ENCODE data around the gene CALHM3.
A peak's percentile ranks its signal among the peaks of the same experiment; 100 is the strongest.
"Not testable (repeated sequence)": the region's sequence is repeated elsewhere in the genome, so short reads cannot be mapped to it uniquely, and the experiment has no call there.

The CALHM3 gene

DNA sequence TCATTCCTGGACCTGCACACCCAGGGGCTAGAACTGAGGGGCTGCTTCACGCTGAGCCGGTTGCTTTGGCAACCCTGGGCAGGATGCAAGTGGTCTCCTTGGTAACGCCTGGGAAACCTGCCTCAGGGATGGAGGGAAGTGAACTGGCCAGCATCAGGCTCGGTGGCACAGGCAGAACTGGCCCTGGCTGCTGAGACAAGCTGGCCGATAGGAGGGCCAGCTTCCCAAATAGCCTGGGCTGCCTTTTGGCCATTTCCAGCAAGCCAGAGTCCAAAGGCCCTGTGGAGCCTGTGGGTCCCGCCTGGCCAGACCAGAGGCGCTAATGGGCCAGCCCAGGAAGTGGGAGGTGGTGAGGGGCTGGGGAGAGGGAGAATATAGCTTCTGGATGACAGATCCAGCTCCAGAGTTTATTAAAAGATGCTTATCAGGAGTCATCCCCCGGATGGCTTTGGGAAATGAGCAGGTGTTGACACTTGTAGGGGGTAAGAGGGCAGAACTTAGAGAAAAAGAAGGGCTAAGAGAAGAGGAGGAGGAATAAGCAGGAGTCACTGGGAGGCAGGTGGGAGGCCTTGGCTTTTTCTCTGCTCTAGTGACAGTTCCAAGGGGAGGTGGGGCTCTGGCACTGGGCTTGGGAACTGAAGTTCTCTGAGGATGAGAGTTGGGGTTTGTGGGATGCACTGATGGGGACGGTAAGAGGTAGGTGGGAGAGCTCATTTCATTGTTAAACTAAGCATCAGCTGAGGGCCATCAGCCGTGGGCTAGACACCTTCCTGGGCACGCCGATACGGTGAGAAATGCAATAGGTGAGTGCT is 24.0 kb upstream of the CALHM3 start:
- no peak for DNase-seq

DNA sequence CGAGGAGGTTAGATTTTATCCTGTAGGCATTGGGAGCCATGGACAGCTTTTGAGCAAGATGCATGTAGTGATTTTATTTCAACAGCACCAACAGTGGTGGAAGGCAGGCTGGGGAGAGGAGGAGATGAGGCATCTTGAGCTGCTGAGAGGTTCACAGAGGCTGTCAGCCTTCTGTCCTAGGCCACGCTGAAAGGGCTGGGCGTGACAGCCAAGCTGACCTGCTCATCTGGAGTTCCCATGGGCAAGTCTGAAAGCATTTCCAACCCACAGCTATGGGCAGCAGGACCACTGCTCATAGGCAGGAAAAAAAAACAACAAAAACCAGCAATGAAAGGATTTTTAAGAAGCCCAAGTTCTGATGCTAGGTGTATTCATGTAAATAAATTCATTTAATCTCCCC is 22.1 kb upstream of the CALHM3 start:
- no peak for DNase-seq

DNA sequence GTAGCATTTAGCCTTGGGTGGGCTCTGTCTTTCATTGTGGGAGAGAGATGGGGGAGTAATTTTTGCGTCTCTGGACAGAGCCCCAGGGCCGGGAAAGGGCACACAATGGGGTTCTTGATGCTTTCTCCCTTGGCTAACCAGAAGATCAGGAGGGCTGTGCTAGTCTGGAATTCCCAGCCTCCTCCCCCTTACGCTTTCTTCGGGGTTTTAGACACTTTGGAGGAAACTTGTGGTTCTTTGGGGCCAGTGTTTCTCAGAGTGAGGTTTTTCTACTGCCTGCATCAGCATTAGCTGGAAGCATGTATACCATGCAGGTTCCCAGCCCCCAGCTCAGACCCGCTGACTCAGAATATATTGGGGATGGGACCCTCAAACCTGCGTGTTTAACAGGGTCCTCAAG is 21.4 kb upstream of the CALHM3 start:
- no peak for DNase-seq

DNA sequence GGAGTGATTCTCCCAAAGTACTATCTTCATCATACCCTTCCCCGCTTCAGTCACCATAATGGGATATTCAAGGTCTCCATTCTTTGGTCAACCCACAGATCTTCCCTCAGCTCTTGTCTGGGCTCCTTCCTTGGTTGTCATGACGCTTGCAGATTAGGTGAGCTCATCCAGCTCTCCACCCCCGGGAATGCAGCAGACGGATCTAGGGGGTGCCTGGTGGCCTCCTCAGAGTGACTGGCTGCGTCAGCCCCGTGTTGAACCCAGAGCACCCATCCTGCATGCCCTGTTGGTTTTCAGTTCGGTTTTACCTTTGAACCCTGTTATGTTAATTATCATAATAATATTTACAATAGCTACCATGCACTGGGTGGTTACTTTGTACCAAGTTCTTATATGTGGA is 20.8 kb upstream of the CALHM3 start:
- DNase-seq, result no peak

DNA sequence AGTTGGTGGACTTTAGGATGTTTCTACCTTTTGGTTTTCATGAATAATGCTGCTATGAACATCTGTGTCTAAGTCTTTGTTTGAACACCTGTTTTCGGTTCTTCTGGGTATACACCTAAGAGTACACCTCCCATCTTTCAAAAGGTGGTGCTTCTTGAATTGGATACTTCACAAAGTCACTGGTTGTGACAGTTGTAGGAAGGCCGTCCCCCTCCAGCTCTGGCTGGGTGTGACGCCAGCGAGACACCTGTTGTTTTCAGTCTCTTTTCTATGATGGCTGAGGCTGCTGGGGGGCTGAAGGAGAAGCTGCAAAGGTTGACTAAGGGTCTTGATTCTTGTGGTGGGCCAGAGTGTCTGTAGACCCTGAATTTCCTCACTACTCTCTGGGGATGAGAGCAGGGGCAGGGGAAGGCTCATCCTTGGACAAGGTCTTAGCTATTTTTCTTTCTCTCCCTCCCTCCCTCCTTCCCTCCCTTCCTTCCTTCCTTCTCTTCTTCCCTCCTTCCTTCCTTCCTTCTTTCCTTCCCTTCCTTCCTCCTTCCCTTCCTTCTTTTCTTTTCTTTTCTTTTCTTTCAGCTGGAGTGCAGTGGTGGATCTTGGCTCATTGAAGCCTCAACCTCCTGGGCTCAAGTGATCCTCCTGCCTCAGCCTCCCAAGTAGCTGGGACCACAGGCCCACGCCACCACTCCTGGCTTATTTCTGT is 20.0 kb upstream of the CALHM3 start:
- DNase-seq, result no peak

DNA sequence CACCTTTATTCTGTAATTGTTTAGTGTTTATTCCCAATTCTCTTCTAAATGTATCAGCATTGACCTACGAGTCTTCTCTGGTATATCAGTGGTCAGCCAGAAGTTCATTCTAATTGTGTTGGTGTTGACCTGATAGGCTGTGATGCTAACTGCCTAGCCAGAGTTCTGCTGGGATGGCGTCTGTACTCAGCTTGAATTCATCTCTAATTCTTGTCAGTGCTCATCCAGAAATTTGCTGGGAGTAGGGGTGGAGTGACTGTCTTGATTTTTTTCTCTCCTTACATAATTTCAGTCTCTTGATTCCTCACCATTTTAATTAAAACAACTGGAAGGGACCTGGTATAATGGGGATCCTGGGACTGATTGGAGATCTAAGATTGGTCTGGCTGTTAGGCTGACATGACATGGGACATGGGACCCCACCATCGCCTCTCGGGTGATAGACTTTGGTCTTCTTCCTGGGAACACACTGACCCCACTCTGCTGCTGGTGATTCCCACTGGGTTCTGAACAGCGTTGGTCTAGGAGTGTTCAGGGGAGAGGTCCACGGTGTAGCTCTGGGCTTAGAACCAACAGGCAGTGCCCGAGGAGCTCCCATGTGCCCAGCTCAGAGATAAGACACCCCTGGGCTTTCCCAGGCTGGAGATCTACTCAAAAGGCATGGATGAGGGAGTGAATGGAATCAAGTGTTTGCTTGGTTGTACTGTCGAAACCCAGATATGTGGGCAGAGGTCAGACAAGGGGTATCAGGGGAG is 18.3 kb upstream of the CALHM3 start:
- no peak for DNase-seq

DNA sequence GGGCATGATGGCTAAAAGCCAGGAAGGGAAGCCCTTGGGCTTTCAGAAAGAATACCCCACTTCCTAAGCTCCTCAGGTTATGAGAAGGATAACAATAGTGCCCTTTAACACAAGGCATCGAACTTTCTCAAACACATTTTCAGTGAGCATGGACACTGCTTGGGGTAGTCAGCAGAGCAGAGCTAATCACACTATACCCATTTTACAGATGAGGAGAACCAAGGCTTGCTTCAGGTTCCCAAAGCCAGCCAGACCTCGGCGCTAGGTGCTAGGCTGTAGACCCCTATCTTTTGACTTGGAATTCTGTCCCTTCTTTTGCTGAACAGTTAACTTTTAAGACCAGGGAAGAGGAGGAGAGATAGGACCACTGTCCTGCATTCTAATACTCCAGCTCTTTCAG is 16.3 kb upstream of the CALHM3 start:
- DNase-seq, result no peak

DNA sequence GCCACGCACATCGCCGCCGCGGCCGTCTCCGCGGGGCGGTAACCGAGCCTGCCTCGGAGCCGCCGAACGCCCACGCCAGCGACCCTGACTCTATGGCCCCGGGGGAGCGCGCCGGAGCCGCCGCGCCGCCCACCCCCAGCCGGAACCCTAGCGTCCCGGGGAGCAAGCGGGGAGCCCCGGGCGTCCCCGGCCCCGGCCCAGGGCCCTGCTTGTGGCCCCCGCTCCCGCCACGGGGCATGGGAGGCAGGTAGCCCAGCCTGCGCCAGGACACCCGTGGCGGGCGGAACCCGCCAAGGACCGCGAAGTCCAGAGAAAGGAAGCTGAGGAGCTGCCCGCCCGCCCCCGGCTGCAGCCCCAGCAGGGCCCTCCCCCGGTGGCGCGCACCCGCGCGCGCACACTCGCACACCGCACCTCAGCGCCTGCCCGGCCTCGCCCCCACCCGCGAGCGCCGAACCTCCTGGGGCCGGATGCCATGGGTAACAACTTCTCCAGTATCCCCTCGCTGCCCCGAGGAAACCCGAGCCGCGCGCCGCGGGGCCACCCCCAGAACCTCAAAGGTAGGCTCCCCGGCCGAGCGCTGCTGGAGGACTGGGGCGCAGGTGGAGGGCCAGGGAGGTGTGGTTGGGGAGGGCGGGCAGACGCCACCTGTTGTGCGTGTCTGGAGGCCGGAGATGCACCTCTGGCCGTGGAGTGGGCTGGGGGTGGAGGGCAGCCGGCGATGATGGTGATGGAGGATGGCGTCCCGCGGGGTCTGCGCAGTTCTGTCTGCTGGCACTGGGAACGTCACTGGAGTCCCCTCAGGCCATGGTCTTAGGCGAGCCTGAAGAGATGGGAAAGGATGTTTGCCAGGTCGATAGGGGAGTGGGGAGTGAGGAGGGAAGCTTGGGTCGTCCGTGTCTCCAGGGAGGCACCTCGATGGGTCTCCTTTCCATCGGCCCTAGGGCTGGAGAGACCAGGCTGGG is 15.2 kb upstream of the CALHM3 start:
- DNase-seq, result no peak

DNA sequence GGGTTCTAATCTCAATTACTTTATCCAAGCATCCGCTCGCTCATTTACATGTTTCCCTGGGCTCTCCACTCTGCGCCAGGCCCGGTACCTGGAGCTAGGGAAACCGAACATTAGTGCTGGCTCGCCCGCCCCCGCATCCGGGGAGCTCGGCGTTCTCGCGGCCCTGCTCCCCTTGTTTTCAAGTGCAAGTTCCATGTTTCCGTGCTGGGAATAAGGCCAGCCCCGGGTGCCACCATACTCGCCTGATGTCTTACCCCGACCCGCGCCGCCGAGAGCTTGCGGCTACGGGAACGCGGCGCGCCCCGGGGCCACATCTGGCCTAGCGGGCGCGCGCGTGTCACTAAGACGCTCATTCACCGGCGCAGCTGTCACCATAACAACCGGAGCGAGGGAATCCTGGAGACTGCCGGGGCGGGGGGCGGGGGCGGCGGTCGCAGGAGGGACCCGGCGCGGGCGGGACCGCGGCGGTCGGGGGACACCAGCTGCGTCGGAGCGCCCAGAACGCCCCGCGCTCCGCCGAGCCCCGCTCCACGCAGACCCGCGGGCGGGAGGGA is 14.4 kb upstream of the CALHM3 start, which contains the start of gene NEURL1:
Gene NEURL1, plus strand, starts transcription at position 344 of the 554 bp plus-strand sequence. CDS start 683 bp downstream, outside the sequence.
- no peak for DNase-seq

DNA sequence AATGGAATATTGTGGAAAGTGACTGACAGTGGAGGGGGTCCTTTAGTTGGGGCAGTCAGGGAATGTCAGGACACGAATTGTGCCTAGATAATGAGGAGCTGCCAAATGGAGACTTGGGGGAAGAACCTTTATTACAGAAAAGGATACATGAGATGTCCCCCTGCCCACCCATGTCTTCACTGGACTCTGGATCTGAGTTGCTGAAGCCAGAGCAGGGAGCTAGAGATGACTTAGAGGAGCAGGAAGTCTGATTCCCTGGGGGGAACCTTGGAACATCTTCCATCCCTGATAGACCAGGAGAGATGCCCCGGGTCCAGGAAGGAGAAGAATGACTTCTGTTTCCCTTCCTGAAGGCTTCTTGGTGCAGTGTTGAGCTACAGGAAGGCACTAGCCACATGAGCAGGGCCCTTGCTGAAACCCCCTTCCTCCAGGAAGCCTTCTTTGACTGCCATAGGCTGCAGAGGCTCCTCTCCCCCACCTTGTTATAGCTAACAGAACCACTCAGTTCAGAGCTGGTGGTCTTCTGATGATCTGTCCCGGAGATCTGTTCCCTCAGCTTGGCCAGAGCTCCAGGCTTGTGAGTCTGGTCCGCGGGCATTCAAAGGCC is 13.7 kb upstream of the CALHM3 start:
- no peak for DNase-seq

DNA sequence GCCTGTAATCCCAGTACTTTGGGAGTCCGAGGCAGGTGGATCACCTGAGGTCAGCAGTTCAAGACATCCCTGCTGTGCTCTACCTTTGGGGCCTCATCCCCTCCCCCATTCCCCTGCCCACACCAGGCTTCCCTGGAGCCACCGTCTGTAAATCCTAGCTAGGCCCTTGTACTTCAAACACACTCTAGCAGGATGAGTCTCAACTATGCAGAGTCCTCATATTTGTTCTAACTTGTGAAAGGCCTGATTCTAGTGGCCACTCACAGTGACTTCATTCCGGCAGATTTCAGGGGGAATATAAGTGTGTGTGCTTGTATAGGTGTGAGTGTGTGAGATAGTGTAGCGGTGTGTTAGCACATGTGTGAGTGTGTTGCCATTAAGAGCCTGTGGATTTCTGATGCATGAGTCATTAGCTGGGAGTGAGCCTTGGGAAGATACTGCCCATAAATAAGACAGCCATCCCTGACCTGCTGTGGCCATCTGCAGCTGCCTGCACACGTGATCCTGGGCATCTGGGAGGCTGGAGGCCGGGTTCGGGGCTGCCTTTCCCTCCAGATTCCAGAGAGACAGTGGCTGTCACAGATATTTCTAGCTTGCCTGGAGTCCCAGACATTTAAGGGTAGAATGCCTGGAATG is 12.8 kb upstream of the CALHM3 start:
- DNase-seq, result no peak

DNA sequence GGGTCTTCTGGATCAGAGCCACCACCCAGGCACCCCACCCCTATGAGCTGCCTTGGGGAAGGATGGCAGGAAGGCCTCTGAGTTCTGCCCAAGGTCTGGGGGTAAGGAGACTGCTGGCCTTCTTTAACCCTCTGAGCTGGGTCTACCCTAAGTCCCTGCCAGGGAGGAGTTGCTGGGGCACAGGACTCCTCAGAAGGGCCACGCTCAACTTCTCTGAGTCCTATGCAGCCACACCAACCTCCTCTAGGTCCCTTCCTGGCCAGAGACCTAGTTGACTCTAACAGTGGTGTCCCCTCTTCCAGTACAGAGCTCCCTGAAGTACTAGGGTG is 11.9 kb upstream of the CALHM3 start:
- no peak for DNase-seq

DNA sequence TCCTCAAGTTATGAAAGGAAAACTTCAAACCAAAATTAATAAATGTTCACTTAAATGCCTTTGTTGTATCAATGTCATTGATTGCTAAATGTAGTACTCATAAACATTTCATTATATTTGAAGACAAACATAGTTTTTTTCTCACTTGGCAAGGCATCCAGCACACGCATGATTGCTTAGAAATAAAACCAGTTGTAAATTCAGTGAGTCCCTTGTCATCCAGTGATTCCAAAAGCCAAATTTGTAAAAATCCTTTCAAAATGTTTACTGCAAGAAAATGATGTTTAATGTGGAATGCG is 8.3 kb upstream of the CALHM3 start:
- DNase-seq, result no peak

DNA sequence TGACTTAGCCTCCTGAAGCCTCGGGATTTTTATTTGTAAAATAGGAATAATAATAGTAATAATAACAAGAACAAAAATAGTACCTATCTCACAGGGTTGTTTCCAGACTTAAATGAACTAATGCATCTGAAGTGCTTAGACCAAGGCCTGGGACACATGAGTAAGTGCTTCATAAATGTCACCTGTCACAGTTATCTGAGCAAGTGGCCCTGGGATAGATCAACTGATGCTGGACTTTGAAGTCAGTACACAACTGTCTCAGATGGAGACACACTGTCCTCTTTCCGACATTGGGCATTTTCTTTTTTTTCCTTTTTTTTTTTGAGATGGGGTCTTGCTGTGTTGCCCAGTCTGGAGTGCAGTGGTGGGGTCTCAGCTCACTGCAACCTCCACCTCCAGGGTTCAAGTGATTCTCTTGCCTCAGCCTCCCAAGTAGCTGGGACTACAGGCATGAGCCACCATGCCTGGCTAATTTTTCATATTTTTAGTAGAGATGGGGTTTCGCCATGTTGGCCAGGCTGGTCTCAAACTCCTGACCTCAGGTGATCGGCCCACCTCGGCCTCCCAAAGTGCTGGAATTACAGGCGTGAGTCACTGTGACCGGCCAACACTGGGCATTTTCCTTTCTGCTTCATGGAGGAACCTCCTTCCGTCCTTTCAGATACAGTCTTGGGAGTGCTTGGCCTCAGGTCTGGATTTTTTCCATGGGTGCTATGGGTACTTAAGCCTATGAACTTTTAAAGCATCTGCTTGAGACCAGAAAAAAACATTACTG is 7.8 kb upstream of the CALHM3 start:
- DNase-seq, result not testable (repeated sequence)

DNA sequence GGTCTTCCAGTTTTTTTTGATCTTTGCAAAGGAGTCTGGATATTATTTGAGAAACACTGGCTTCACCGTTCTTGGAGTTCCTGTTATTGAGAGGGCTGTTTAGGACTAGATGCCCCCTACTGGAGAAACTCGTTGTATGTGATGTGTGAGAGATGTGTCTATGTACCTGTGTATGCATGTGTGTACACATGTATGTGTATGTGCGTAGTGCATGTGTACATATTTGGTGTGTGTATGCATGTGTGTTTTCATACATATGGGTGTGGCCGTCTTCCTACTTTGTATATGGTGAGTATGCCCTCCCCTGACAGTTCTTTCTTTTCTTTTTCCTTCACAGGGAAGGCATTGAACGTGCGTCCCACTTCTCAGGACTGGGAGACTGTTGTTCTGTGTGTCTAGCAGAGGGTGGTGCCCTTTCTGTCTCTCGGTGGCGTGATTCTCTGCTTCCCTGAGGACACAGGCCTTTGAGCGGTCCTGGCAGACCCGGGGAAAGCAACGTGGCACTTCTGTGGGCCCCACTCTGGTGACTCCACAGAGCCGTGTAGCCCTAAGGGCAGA is 3.0 kb upstream of the CALHM3 start:
- peak; percentile 55 for DNase-seq

DNA sequence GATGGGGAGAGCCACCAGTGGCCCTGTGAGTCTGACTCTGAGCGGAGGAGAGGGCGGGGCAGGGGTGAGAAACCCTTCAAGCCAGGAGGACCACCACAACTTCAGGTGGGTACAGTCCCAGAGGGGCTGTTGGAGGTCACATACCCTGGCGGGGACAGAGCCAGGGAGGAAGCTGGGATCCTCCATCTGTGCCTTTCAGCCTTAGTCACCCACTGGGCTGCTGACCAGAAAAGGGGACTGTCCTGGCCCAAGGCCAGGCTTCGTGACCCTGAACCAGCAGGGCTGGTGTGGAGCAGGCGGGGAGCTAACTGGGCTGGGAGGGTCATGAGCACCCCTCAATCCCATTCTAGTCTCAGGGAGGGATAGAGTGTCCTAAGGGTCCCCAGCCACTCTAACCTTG is 1.5 kb upstream of the CALHM3 start:
- no peak for DNase-seq

DNA sequence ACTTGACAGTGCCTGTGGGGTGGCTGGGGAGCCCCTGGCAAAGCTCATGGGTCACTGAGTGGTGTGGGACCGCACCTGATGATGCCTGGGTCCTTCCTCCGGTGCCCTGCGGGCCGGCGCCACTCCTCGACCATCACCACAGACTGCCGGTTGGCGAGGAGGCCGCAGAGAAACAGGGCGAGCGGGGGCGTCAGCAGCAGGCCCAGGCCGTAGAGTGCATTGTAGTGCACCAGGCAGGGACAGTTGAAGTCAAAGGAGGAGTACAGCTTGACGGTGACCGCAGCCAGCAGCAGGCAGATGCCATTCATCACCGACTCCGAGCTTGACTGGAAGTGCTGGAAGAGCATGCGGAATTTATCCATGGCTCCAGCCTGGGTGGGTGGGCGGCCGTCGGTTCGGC is 369 bp downstream of the CALHM3 start:
- DNase-seq, result no peak

DNA sequence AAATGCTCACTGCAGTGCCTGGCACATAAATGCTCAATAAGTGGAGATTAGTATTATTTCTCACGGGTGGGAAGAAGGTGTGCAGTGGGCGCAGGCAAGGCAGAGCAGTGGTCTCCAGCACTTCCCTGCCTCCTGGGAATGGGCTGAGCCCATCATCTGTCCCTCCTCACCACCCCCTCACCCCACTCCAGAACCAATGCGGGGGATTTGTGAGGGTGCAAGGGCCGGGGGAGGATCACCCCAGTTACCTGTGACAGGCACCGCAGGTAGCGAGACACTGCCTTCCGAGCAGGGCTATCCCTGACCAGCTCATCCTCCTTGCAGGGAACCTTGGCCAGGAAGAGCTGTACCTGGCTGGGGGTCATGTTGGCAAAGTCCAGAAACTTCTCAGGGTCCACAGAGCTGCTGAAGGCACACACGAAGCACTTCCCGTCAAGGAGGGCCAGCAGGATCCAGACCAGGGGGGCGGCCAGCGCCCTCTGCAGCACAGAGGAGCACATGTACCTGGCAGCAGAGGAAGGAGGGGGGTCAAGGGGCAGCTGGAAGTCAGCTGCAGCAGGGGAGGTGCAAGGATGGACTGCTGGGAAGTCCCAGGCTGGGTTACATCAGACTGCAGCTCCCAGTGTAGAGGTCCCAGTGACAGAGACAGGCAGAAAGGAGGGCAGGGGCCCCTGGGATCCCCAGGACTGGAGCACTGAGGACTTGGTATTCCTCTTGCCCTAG is 2.8 kb downstream of the CALHM3 start:
- DNase-seq, result no peak

DNA sequence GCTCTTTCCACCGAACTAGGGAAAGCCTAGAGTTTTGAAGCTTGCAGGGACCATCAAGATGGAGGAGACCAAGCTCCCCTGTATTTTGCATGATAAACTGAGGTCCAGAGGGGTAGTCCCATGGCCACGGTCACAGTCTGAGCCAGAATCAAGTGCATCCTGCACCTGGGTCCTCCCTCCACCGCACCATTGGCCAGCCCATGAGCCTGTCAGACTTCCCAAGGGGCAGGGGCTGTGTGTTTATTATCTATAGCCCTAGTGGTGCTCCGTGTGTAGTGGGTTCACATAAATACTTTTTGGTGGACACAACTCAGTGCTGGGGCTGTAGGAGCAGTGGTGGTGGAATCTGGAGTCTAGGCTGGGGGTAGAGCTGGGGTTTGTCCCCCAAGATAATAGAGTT is 3.6 kb downstream of the CALHM3 start:
- no peak for DNase-seq

DNA sequence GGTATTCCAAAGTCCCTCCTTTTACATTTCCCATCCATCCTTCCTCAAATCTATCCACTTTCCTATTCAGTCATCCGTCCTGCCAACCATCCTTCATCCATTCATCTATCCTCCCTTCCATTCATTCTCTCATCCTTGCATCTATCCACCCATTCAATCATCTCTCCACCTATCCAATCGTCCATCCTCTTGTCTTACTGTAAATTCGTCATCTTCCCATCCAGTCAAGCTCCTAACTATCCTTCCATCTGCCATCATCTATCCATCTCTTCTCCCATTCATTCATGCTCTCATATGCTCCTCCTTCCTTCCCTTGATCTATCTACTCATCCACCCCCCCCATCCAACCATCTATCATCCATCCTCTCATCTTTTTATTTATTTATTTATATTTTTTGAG is 5.0 kb downstream of the CALHM3 start:
- no peak for DNase-seq

Measured in NCI-H526 treated with DMSO at 0.1 percent for 48 hours (cell line).